Panc1 (cell line): ENCODE data around the gene FHIT. TPM values are rescaled to one million over a fixed set of nuclear protein-coding genes. Genes with fewer than 3 reads are reported as not detected.

Experiments
- ATAC-seq: fragments of 200-7000 bp; cut with Tn5 transposase; 2 replicates; pipeline ENCODE4 v1.9.1; 2020; ENCODE audit warnings: mild to moderate bottlenecking, moderate library complexity
- BruUV-seq: library from RNA; stranded (reverse); fragments of 400-500 nt; replicated peaks from 2 replicates; lab custom pipeline; 2021; lab: Mats Ljungman, UMichigan
- CTCF ChIA-PET: fragments of 300-600 bp; sonication (Branson Sonifier 250); formaldehyde crosslinking; loops from one replicate; lab custom pipeline; 2022; ENCODE audit warnings: antibody characterized with exemption; lab: Charles Lee
- POLR2A ChIA-PET: fragments of 300-600 bp; sonication (Branson Sonifier 250); formaldehyde crosslinking; loops from one replicate; lab custom pipeline; 2022; ENCODE audit warnings: antibody characterized with exemption; lab: Charles Lee
- DNase-seq: peaks from one replicate; pipeline ENCODE4 v3.0.0-alpha.2; 2010; ENCODE audit warnings: low read depth, low spot score
- H3K27ac ChIP-seq: 2 replicates; pipeline ENCODE4 v1.5.1; 2011; ENCODE audit warnings: mild to moderate bottlenecking, low read length, inconsistent platforms
- H3K27me3 ChIP-seq: fragments of 200-500 bp; sonication (Bioruptor generic); 2 replicates; pipeline ENCODE4 v1.6.0; 2014; ENCODE audit warnings: low read length, inconsistent platforms; ENCODE audit not compliant: control insufficient read depth, insufficient read depth
- H3K36me3 ChIP-seq: fragments of 200-500 bp; sonication (Bioruptor generic); 2 replicates; pipeline ENCODE4 v1.5.1; 2014; ENCODE audit warnings: inconsistent platforms, mild to moderate bottlenecking, low read length, moderate library complexity; ENCODE audit not compliant: control insufficient read depth, insufficient read depth
- H3K4me1 ChIP-seq: 2 replicates; pipeline ENCODE4 v1.5.1; 2011; ENCODE audit warnings: inconsistent platforms, mild to moderate bottlenecking, low read length, moderate library complexity; ENCODE audit not compliant: control insufficient read depth, insufficient read depth
- H3K4me3 ChIP-seq, 2 experiments: 2 replicates each; pipeline ENCODE4 v1.5.1; 2011 to 2012; ENCODE audit warnings: low read depth in 2 of 2, low read length in 2 of 2, mild to moderate bottlenecking in 2 of 2, inconsistent platforms in 1 of 2, moderate library complexity in 1 of 2
- H3K9me3 ChIP-seq: fragments of 200-500 bp; sonication (Bioruptor generic); 2 replicates; pipeline ENCODE4 v1.5.1; 2014; ENCODE audit warnings: low read depth, mild to moderate bottlenecking, inconsistent platforms, low read length, moderate library complexity; ENCODE audit not compliant: control insufficient read depth, insufficient read depth
- CTCF ChIP-seq: fragments of 450-650 bp; IDR thresholded peaks from 2 replicates; pipeline ENCODE4 v1.5.1; 2017; ENCODE audit warnings: mild to moderate bottlenecking
- POLR2AphosphoS5 ChIP-seq: IDR thresholded peaks from 2 replicates; pipeline ENCODE4 v1.6.1; 2012; ENCODE audit warnings: mild to moderate bottlenecking, low read depth, low read length, moderate library complexity
- REST ChIP-seq, 2 experiments: IDR thresholded peaks; 2 replicates each; pipeline ENCODE4 v1.6.1; 2011 to 2012; ENCODE audit warnings: low read depth in 2 of 2, control low read depth in 1 of 2, low read length in 1 of 2, mild to moderate bottlenecking in 1 of 2, moderate library complexity in 1 of 2; ENCODE audit not compliant: insufficient read depth in 1 of 2
- SIN3A ChIP-seq: IDR thresholded peaks from 2 replicates; pipeline ENCODE4 v1.6.1; 2012; ENCODE audit warnings: low read depth, mild to moderate bottlenecking, low read length, moderate library complexity, borderline replicate concordance; ENCODE audit not compliant: insufficient read depth
- TCF7L2 ChIP-seq: IDR thresholded peaks from 2 replicates; pipeline ENCODE4 v1.6.1; 2011; ENCODE audit warnings: mild to moderate bottlenecking, low read depth, low read length, inconsistent platforms
- in situ Hi-C: cut with HindIII; loops from 2 replicates; pipeline ENCODE4 v1.10.0; 2016; ENCODE audit warnings: low sequenced_read_pairs, low pct_unique_long_range_greater_than_20kb
- intact Hi-C: fragments of 100-400 bp; cut with micrococcal nuclease; formaldehyde crosslinking; loops from one replicate; pipeline ENCODE4 v1.10.0; 2022; ENCODE audit not compliant: unreplicated experiment
- total RNA-seq: library from RNA; stranded (reverse); gene quantifications from one replicate; pipeline ENCODE4 v1.2.1, GENCODE V29; 2021; ENCODE audit not compliant: unreplicated experiment

The FHIT gene
- total RNA-seq, 1 experiment from 2014 or later = 2.2 TPM

GRCh38 chr3:59867185-59868002 lies 1383.9 kb downstream of the FHIT start:
- DNase-seq = no peak
- no peaks in the 10 kb centered on the region for H3K36me3 ChIP-seq
- in situ Hi-C loops (no loop called here), intact Hi-C loops (no loop called here)
- H3K27ac ChIP-seq = no peak overlapping the region
- H3K4me3 ChIP-seq = no peak overlapping the region
- no peak for TF ChIP-seq POLR2AphosphoS5
- TF ChIP-seq SIN3A = no peak
- no peak for TF ChIP-seq TCF7L2
- no peak for TF ChIP-seq CTCF
- H3K4me1 ChIP-seq = no peaks in the 10 kb centered on the region
- no TSS peak for BruUV-seq
- H3K9me3 ChIP-seq = no peaks in the 10 kb centered on the region
- ATAC-seq = no peak
- ChIA-PET CTCF (no interaction called here), POLR2A (no interaction called here)
- H3K27me3 ChIP-seq = no peaks in the 10 kb centered on the region

DNA sequence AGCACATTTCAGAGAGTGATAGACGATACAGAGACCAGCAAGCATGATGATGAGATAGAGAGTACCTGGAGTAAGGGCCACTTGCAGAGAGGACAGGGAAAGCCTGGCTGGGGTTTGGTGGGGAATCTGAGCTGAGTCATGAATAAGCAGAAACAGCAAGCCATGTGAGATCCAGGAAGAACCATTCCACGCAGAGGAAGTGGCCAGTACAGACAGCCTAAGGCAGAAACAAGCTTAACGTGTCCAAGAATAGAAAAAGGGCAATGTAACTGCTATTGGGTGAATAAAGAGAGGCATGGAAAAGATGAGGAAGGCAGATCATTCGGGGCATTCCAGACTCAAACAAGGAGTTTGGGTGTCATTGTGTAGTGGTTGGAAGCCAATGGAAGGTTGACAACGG lies 1385.2 kb downstream of the FHIT start:
- no peaks in the 10 kb centered on the region for H3K27me3 ChIP-seq
- no peak overlapping the region for H3K4me3 ChIP-seq
- in situ Hi-C loops = no loop called here
- ATAC-seq (no peak), DNase-seq (no peak)
- TF ChIP-seq SIN3A (no peak), REST (IDR thresholded peaks at IDR 0.05; ENCODE audit: insufficient read depth in 1 of 2, low read depth in 2 of 2, low read length in 1 of 2) (no peak), TCF7L2 (no peak), CTCF (no peak), POLR2AphosphoS5 (no peak)
- intact Hi-C loops = no loop called here
- H3K9me3 ChIP-seq = no peaks in the 10 kb centered on the region
- no TSS peak for BruUV-seq
- CTCF ChIA-PET = no interaction called here
- no peak overlapping the region for H3K27ac ChIP-seq
- POLR2A ChIA-PET = no interaction called here
- no peaks in the 10 kb centered on the region for H3K4me1 ChIP-seq
- no peaks in the 10 kb centered on the region for H3K36me3 ChIP-seq
